ENCODE results near the gene NR6A1.

- TF ChIP-seq, protein P1, sequence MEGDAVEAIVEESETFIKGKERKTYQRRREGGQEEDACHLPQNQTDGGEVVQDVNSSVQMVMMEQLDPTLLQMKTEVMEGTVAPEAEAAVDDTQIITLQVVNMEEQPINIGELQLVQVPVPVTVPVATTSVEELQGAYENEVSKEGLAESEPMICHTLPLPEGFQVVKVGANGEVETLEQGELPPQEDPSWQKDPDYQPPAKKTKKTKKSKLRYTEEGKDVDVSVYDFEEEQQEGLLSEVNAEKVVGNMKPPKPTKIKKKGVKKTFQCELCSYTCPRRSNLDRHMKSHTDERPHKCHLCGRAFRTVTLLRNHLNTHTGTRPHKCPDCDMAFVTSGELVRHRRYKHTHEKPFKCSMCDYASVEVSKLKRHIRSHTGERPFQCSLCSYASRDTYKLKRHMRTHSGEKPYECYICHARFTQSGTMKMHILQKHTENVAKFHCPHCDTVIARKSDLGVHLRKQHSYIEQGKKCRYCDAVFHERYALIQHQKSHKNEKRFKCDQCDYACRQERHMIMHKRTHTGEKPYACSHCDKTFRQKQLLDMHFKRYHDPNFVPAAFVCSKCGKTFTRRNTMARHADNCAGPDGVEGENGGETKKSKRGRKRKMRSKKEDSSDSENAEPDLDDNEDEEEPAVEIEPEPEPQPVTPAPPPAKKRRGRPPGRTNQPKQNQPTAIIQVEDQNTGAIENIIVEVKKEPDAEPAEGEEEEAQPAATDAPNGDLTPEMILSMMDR (IDR thresholded peaks at IDR 0.05): no peak
- TF ChIP-seq POLR2AphosphoS5 (IDR thresholded peaks at IDR 0.05): no peak
- no peak for TF ChIP-seq POLR2A (IDR thresholded peaks at IDR 0.05)
- TF ChIP-seq EP300 (IDR thresholded peaks at IDR 0.05): no peak
Observed at GRCh38 chr9:124757616-124758015, 13.5 kb downstream of the NR6A1 start.
